Hepatocyte (in vitro differentiated cells): Measurements from ENCODE around the gene WDR74. TPM values are rescaled to one million over a fixed set of nuclear protein-coding genes. Genes with fewer than 3 reads are reported as not detected.
A peak's percentile ranks its signal among the peaks of the same experiment; 100 is the strongest.
"Not testable (repeated sequence)": the region's sequence is repeated elsewhere in the genome, so short reads cannot be mapped to it uniquely, and the experiment has no call there.

Experiments used
- DNase-seq: peaks from one replicate; pipeline ENCODE4 v3.0.0-alpha.2; 2016; ENCODE audit warnings: low spot score
- H2AFZ ChIP-seq: fragments of 200-600 bp; sonication (generic); 2 replicates; pipeline ENCODE4 v1.6.0; 2016; ENCODE audit warnings: antibody characterized with exemption, mild to moderate bottlenecking
- H3K27ac ChIP-seq: fragments of 200-600 bp; sonication (generic); 2 replicates; pipeline ENCODE4 v1.5.1; 2016; ENCODE audit warnings: mild to moderate bottlenecking
- H3K27me3 ChIP-seq: fragments of 200-600 bp; sonication (generic); 2 replicates; pipeline ENCODE4 v1.6.1; 2016
- H3K36me3 ChIP-seq: fragments of 200-600 bp; sonication (generic); replicated peaks from 2 replicates; pipeline ENCODE4 v1.5.1; 2016; ENCODE audit warnings: low read depth; ENCODE audit not compliant: insufficient read depth
- H3K4me1 ChIP-seq: fragments of 200-600 bp; sonication (generic); 2 replicates; pipeline ENCODE4 v1.5.1; 2016; ENCODE audit warnings: mild to moderate bottlenecking, moderate library complexity; ENCODE audit not compliant: insufficient read depth
- H3K4me2 ChIP-seq: fragments of 200-600 bp; sonication (generic); 2 replicates; pipeline ENCODE4 v1.6.0; 2016
- H3K4me3 ChIP-seq: fragments of 200-600 bp; sonication (generic); 2 replicates; pipeline ENCODE4 v1.5.1; 2016; ENCODE audit warnings: mild to moderate bottlenecking
- H3K79me2 ChIP-seq: fragments of 200-600 bp; sonication (generic); 2 replicates; pipeline ENCODE4 v1.6.0; 2017; ENCODE audit warnings: mild to moderate bottlenecking
- H3K9me2 ChIP-seq: fragments of 200-600 bp; sonication (generic); replicated peaks from 2 replicates; pipeline ENCODE4 v1.6.0; 2017; ENCODE audit warnings: mild to moderate bottlenecking; ENCODE audit not compliant: insufficient read depth
- H3K9me3 ChIP-seq: fragments of 200-600 bp; sonication (generic); 2 replicates; pipeline ENCODE4 v1.5.1; 2016; ENCODE audit warnings: low read depth, mild to moderate bottlenecking
- H4K20me1 ChIP-seq: fragments of 200-600 bp; sonication (generic); 2 replicates; pipeline ENCODE4 v1.6.0; 2016; ENCODE audit warnings: mild to moderate bottlenecking; ENCODE audit not compliant: insufficient read depth, poor library complexity, severe bottlenecking
- CTCF ChIP-seq: fragments of 200-600 bp; sonication (generic); IDR thresholded peaks from 2 replicates; pipeline ENCODE4 v1.5.1; 2016; ENCODE audit warnings: antibody characterized with exemption, mild to moderate bottlenecking; ENCODE audit not compliant: poor library complexity
- EZH2 ChIP-seq: fragments of 200-600 bp; sonication (generic); IDR thresholded peaks from 2 replicates; pipeline ENCODE4 v1.6.1; 2016; ENCODE audit warnings: antibody characterized with exemption, mild to moderate bottlenecking, borderline replicate concordance
- EZH2phosphoT487 ChIP-seq: fragments of 200-600 bp; sonication (generic); IDR thresholded peaks from one replicate; pipeline ENCODE4 v1.6.1; 2018; ENCODE audit warnings: antibody characterized with exemption, mild to moderate bottlenecking, low read depth, moderate library complexity; ENCODE audit not compliant: unreplicated experiment, severe bottlenecking
- WGBS: methylation state at CpG from one replicate; pipeline ENCODE4 v1.1.6; 2016; ENCODE audit warnings: low lambda C conversion rate; ENCODE audit errors: missing lambda C conversion rate; 5-methylcytosine and 5-hydroxymethylcytosine counted together
- polyA plus RNA-seq: library from polyadenylated mRNA; unstranded; fragments of >200 nt; fragmentation: Nextera tagmentation; extraction: Ambion mirVana; gene quantifications from 2 replicates; pipeline ENCODE4 v1.2.1, GENCODE V29; 2016
- total RNA-seq: library from RNA; depleted of rRNA; stranded (reverse); fragments of >200 nt; gene quantifications from 2 replicates; pipeline ENCODE4 v1.2.3, GENCODE V29; 2014

WDR74 gene
- total and polyA plus RNA-seq, 2 experiments from 2014 or later: 30.9 to 34.1 TPM

GRCh38 chr11:62832336-62833234 lies 6.8 kb downstream of the WDR74 start, which contains the start of gene TEX54:
Gene TEX54 (minus strand): TSS chr11:62832841.
- Histone ChIP-seq H3K9me2 (no peaks in the 10 kb centered on the region), H3K27ac (peak within 1 kb of the TSS; percentile 95), H3K4me3 (peak within 1 kb of the TSS; percentile 61), H3K4me1 (peaks cover 15% of the 10 kb centered on the region), H4K20me1 (peaks cover 18% of the 10 kb centered on the region), H3K9me3 (no peaks in the 10 kb centered on the region), H3K4me2 (peak within 1 kb of the TSS; percentile 89), H2AFZ (peak within 1 kb of the TSS; percentile 42), H3K36me3 (no peaks in the 10 kb centered on the region), H3K27me3 (no peaks in the 10 kb centered on the region), H3K79me2 (peaks cover 81% of the 10 kb centered on the region)
- no peak for TF ChIP-seq EZH2phosphoT487
- TF ChIP-seq CTCF: no peak
- TF ChIP-seq EZH2: no peak
- DNase-seq: peak; percentile 65
- WGBS: 17% methylated on average over 39 of the region's 40 CpGs

DNA sequence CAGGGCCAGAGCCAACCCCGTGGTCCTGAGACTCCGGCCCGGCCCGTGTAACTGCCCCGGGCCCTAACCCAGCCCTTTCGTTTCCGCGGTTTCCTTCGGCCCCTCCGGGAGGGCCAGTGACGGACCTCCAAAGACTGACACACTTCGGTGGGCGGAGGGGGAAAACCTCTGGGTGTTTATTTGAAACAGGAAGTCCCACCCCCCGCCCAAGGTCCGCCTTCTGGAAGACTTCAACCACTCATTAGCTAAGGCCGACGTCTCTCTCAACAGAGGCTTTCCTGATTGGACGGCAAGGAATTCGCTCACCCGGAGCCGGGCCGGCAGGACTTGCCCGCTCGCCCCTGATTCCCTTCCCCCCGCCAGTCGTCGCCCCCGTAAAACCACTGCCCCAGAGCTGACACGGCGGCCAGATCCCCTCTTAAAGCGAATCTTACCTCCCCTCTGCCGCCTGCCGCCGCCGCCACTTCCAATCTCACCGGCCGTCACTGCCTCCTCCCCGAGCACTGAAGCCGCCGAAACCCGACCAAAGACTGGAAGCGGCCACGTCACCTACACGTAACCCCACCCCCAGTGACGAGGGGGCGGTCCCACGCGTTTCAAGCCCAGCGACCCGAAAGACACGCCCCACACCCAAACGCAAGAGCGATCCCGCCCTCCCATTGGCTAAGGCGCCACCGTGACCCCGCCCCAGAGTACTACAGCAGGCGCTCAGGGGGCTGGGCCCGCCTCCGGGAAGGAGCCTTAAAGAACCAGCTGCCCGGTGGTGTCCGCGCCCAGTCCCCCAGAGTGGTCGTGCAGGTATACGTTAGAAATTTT lies 7.7 kb downstream of the WDR74 start, which contains the start of gene STX5:
TSS of gene STX5 (minus strand) at position 532 of the 816 bp plus-strand sequence. CDS start 808 bp downstream, outside the sequence.
- peaks cover 83% of the 10 kb centered on the region for H3K79me2 ChIP-seq
- H3K27ac ChIP-seq: peak within 1 kb of the TSS; percentile 95
- peak within 1 kb of the TSS; percentile 94 for H3K4me2 ChIP-seq
- H4K20me1 ChIP-seq: peaks cover 18% of the 10 kb centered on the region
- DNase-seq: peak; percentile 100
- H3K9me2 ChIP-seq: no peaks in the 10 kb centered on the region
- WGBS: 1% methylated on average over 59 of the region's 65 CpGs
- no peaks in the 10 kb centered on the region for H3K36me3 ChIP-seq
- H3K27me3 ChIP-seq: no peaks in the 10 kb centered on the region
- H3K4me1 ChIP-seq: peaks cover 15% of the 10 kb centered on the region
- peak within 1 kb of the TSS; percentile 87 for H3K4me3 ChIP-seq
- TF ChIP-seq EZH2phosphoT487: no peak
- no peak for TF ChIP-seq CTCF
- TF ChIP-seq EZH2: no peak
- H2AFZ ChIP-seq: peak within 1 kb of the TSS; percentile 42
- no peaks in the 10 kb centered on the region for H3K9me3 ChIP-seq

GRCh38 chr11:62830904-62831519 lies 8.4 kb downstream of the WDR74 start:
- TF ChIP-seq CTCF (no peak), EZH2 (no peak), EZH2phosphoT487 (no peak)
- H3K9me2 ChIP-seq: no peaks in the 10 kb centered on the region
- H3K4me2 ChIP-seq: peak overlapping the region; percentile 94
- H3K36me3 ChIP-seq: no peaks in the 10 kb centered on the region
- peak overlapping the region; percentile 87 for H3K4me3 ChIP-seq
- no peaks in the 10 kb centered on the region for H3K27me3 ChIP-seq
- H3K9me3 ChIP-seq: no peaks in the 10 kb centered on the region
- H3K27ac ChIP-seq: peak overlapping the region; percentile 95
- DNase-seq: no peak
- H3K4me1 ChIP-seq: peaks cover 15% of the 10 kb centered on the region
- H3K79me2 ChIP-seq: peaks cover 77% of the 10 kb centered on the region
- H4K20me1 ChIP-seq: peaks cover 18% of the 10 kb centered on the region
- peak overlapping the region; percentile 34 for H2AFZ ChIP-seq
- WGBS: 1% methylated on average over 28 of the region's 33 CpGs

DNA sequence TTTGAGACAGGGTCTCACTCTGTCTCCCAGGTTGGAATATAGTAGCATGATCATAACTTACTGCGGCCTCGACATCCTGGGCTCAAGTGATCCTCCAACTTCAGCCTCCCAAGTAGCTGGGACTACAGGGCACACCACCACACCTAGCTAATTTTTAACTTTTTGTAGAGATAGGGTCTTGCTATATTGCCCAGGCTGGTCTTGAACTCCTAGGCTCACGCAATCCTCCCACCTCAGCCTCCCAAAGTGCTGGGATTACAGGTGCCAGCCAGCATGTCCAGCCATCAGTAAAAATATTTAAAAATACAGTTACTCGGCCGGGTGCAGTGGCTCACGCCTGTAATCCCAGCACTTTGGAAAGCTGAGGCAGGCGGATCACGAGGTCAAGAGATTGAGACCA lies 11.3 kb downstream of the WDR74 start:
- peaks cover 10% of the 10 kb centered on the region for H3K4me1 ChIP-seq
- not testable (repeated sequence) for H3K9me3 ChIP-seq, H3K9me2 ChIP-seq, H3K27ac ChIP-seq, H3K27me3 ChIP-seq, H3K4me3 ChIP-seq, H3K4me2 ChIP-seq, H2AFZ ChIP-seq, DNase-seq, H3K36me3 ChIP-seq
- 98% methylated on average over 8 of the region's 8 CpGs for WGBS
- peaks cover 18% of the 10 kb centered on the region for H4K20me1 ChIP-seq
- peaks cover 56% of the 10 kb centered on the region for H3K79me2 ChIP-seq
